ENCODE data around the gene EVC.
A peak's percentile ranks its signal among the peaks of the same experiment; 100 is the strongest.
"Not testable (repeated sequence)": the region's sequence is repeated elsewhere in the genome, so short reads cannot be mapped to it uniquely, and the experiment has no call there.

The EVC gene

GRCh38 chr4:5821665-5822358 is 110.8 kb downstream of the EVC start:
- DNase-seq: peak in 1 of 3 experiments; percentile 24

- no peak for DNase-seq
These were observed 111.6 kb downstream of the EVC start for GRCh38 chr4:5822619-5823018.

- DNase-seq: no peak
These were observed 112.7 kb downstream of the EVC start for GRCh38 chr4:5823542-5824211.

- DNase-seq: no peak
These were observed 113.2 kb downstream of the EVC start for GRCh38 chr4:5824227-5824626.

DNA sequence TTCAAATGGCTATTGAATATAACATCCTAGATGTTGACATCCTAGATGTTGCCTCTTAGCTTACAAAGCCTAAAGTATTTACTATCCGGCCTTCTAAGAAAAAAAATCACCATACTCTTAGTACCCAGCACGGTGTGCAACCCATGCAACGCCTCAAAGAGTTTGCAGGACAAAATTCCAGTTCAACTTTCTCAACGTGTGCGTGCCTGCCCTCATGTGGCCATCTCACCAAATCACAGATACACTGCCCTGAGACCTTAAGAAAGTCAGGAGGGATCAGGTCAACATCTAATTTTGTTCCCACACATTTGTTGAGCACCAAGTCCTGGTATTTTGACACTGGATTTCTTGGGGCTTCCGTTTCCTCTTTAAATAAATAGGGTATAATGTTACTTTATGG is 113.6 kb downstream of the EVC start:
- peak in 2 of 3 experiments; percentile 18 to 37 for DNase-seq

- DNase-seq: no peak
These were observed 114.5 kb downstream of the EVC start for GRCh38 chr4:5825321-5826041.

DNA sequence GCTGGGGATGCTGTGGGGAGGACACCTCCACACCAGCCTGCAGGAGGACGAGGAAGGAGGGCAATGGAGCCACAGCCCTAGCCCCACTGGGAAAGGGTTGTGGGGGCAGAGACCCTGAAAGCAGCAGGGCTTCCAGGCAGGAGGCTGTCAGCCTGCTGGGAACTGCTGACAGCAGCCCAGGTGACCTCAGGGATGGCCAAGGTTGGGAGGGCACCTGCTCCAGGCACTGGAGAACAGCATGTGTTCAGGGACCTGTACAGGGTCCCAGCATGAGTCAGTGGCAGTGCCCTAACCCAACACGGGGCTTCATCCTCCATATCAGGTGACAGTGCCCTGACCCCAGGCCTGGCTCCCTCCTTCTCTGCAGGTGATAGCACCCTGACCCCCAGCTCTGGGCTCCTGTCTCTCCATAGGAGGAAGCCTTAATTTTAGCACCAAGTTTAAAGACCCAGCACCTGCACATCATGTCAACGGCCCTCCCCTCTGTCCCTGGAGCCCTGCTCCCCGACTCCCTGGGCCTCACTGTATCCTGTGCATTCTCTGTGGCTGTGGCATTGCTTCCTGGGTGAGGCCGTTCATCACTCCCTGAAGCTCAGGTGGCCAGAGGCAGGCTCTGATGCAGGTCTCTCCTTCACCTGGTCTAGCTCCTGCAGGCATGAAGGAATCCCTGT is 115.6 kb downstream of the EVC start:
- DNase-seq: no peak

GRCh38 chr4:5827108-5828004 is 116.4 kb downstream of the EVC start:
- DNase-seq: no peak

GRCh38 chr4:5828005-5828391 is 117.0 kb downstream of the EVC start:
- DNase-seq: no peak

- no peak for DNase-seq
These were observed 125.9 kb downstream of the EVC start for GRCh38 chr4:5836943-5837342.

DNA sequence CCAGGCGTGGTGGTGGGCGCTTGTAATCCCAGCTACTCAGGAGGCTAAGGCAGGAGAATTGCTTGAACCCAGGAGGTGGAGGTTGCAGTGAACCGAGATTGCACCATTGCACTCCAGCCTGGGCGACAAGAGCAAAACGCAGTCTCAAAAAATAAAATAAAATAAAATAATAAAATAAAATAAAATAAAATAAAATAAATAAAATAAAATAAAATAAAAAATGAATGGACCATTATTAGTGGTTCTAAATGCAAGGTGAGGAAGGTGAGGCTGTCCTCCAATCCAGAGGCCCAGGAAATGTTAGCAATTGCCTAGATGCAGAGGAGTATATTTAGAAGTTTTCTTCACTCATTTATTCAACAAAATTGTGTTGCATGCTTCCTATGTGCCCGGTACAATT is 126.5 kb downstream of the EVC start:
- DNase-seq: not testable (repeated sequence)

DNA sequence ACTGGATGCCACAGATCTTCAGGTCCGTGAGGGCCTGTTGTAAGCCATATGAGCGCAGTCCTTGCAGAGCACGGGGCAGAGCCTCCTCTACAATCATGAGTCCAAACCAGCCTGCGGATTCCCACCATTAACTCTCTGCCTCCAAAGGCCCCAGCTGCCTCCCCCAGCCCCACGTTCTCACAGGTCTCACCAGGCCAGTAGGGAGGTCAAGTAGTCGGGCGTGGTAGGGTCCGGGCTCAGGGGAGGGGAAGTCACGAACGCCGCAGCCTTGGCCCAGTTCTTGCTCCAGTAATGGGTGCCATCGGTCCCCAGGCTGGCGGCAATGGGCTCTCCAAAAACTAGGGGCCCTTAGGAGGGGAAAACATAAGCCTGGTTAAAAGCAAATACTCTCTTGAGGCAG is 128.3 kb downstream of the EVC start:
- no peak for DNase-seq

GRCh38 chr4:5839751-5840674 is 129.0 kb downstream of the EVC start:
- DNase-seq: no peak

- DNase-seq: no peak
These were observed 131.5 kb downstream of the EVC start for GRCh38 chr4:5842456-5842855.

DNA sequence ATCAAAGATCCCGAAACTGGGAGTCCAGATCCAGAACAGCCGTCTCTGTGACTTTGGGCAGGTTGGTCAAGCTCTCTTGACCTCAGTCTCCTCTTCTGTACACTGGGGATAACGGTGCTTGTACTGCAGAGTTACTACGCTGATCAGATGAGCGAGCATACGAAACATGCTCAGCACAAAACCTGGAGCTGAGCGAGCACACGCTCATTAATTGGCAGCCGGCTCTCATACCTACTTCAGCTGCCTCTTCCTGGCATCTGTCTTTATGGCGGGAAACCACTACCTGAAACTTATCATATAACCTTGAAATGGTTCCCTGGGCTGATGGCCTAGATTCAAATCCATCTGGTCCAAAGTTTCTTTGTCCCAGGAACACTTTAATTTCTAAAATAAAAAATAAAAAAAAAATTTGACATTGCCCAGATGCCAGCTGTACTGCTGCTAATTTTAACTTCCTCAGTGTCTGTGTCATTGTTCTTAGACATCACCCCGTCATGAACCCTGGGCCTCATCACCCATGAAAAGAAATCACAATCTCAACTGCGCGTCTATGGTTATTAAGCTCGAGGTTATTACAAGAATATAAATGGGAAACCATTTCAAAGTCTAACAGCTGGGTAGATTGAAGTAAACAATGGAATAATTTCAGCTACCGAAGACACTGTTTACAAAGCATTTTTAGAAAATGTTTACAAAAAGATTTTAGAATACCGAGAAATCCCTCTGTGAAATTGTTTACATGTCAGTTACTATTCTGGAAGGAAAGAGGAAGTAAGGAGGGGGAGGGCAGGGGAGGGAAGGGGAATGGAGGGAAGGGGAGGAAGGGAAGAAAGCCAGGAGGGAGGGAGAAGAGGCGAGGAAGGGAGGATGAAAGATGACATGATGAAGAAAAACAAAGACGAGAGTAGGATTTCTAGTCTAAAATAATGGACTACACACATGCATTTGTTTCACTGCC is 132.9 kb downstream of the EVC start:
- peak in 1 of 3 experiments; percentile 24 for DNase-seq

DNA sequence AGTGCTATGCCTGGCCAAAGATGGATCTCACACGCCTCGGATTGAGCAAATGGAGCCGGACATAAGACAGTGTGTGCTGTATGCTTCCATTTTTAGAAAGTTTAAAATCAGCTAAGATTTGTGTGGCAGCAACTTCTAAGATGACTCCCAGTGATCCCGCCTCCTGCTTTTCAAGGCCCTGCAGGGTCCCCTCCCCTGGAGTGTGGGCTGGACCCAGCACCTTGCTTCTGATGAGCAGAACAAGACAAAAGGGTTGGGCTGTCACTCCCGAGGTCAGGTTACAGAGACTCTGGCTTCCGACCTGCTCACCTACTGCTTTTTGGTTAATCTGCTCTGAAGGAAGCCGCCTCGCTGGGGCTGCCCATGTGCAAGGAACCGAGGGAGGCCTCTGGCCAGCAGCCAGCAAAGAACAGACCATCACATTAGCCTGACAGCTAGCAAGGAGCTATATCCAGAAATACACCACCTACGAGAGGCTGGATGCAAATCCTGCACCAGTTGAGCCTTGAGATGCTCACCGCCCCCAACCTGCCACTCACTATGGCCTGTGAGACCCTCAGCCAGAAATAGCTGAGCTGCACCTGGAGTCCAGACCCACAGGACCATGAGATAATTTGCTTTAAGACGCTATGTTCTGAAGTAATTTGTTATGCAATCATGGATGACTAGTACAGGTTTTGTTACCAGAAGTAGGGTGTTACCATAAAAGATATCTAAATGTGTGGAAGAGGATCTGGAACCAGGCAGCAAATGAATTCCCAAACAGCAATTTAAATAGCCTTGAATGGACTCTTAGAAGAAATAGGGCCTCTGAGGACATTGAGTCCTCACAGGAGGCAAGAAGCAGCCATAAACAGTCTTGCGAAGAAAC is 134.3 kb downstream of the EVC start:
- DNase-seq: no peak

GRCh38 chr4:5851637-5852301 is 140.8 kb downstream of the EVC start:
- DNase-seq: no peak

DNA sequence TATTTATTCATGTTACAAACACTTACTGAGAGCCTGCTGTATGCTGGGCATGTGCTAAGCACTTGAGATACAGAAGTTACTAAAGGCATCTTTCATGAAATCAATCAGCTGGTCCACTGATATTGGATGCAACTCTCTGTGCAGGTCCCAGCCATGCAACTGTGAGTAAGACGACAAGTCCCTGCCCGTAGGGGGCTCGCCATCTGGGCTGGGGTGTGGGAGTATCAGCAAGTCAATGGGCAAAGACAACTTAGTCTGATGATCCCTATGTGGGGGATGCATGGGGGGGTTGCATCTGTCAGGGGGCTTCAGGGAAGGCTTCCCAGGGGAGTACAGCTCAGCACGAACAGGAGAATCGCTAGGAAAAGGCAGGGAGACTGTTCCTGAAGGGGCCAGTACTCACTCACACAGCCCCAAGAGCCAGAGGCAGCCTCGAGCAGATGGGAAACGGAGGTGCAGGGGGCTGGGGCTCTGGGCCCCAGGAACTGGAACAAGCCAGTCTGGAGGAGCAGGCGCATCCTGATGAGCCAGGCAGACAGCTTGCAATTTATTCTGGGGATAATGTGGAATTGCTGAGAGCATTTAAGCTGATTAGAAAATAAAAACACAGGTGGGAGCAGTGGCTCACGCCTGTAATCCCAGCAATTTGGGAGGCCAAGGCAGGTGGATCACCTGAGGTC is 141.7 kb downstream of the EVC start:
- no peak for DNase-seq
